DMS79 (cell line): ENCODE measurements around the gene CCR5.

Experiments used
- DNase-seq: peaks from one replicate; lab custom pipeline; 2025; lab: John Stamatoyannopoulos, UW

CCR5 gene

DNA sequence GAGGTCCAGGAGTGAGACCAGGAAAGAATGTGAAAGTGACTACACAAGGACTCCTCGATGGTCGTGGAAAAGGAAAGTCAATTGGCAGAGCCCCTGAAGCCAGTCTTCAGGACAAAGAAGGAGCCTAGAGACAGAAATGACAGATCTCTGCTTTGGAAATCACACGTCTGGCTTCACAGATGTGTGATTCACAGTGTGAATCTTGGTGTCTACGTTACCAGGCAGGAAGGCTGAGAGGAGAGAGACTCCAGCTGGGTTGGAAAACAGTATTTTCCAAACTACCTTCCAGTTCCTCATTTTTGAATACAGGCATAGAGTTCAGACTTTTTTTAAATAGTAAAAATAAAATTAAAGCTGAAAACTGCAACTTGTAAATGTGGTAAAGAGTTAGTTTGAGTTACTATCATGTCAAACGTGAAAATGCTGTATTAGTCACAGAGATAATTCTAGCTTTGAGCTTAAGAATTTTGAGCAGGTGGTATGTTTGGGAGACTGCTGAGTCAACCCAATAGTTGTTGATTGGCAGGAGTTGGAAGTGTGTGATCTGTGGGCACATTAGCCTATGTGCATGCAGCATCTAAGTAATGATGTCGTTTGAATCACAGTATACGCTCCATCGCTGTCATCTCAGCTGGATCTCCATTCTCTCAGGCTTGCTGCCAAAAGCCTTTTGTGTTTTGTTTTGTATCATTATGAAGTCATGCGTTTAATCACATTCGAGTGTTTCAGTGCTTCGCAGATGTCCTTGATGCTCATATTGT lies 10.8 kb upstream of the CCR5 start:
- no peak for DNase-seq

DNA sequence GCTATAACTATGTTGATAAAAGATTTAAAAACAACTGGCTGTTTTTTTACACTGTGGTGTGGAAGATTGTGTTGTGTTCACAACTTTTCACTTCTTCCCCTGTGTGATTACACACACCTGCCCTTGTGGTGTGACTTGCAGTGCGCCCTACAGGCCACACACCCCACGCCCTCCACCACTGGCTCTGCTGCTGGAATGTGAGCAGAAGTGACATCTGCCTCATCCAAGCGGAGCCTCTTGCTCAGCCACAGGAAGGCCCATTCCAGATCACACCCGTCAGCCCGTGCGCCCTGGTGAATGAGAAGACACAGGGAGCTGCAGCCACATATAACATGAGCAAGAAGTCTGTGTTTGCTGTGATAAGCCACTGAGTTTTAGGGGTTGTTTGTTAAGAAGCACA lies 9.8 kb upstream of the CCR5 start:
- DNase-seq: no peak

DNA sequence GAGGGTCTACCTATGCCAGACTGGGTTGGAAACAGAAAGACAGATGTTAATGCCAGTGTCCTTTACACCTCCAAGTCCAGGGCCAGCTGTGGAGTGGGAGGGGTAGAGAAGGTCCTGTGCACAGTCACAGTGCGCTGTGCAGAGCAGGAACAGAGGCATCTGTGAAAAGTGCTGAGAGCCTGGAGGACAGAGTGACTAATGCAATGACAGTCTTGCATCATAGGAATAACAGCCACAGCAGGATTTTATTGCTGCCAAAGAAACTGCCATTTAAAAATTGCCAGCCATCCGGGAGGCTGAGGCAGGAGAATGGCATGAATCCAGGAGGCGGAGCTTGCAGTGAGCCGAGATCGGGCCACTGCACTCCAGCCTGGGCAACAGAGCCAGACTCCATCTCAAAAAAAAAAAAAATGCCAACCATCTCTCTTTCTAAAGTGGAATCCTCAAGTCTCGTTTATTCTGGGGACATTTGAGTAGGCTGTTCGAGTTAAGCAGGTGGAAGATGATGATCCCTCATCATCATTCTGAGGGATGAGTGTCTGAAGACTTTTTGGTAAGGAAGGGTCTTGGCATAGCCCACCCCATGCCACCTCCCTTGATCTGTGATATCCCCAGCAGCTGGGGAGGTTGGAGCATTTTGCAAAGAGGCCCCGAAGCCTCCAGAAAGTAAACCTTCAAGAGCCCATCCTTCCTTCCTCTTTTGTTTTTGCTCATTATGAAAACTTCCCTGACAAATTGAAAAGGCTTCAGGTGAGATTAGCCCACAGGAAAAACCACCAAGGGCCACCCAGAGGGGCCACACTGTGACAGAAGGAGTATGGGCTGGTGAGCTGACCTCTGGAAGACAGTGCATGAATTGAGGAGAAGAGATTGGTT lies 9.1 kb upstream of the CCR5 start:
- no peak for DNase-seq

DNA sequence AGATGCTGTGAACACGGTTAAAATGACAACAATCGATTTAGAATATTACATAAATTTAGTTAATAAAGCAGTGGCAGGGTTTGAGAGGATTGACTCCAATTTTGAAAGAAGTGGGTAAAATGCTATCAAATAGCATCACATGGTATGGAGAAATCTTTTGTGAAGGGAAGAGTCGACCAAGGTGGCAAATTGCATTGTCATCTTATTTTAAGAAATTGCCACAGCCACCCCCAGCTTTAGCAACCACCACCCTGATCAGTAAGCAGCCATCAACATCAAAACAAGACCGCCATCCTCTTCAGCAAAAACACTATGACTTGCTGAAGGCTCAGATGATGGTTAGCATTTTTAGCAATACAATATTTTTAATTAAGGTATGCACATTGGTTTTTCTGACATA lies 5.7 kb upstream of the CCR5 start:
- no peak for DNase-seq

DNA sequence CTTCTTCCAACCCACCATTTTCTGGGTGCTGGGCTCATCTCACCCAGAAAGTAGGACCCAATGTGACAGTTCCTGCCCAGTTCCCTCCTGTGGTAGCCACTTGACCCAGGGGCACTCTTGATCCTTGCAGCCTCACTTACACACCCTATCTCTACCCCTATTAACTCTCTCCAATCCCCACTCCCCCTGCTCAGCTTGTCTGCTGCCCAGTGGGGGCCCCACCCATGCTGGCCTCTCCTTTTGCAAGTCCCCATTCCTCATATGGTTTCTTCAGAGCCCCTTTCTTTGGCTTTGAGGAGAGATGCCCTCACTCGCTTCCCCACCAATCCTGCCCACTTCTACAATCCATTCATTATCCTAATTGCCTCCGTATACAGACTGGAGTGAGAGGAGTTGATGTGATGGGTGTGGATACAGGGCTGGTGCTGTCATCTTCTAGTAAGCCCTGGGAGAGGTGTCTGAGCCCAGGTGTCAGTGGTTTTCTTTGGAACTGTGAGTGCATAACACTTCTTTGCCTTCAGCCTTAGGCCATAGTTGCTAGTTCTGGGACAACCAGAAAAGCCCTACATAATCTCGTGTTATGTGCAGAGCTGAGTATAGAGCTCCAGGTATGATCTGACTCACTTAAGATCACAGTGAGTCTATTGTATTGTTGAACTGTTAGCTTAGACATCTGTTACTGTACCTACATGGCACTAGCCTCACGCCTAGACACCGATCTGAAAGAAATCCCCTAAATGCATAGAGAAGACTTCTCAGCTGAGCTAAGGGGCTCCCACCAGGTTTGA lies 4.8 kb upstream of the CCR5 start:
- DNase-seq: no peak

DNA sequence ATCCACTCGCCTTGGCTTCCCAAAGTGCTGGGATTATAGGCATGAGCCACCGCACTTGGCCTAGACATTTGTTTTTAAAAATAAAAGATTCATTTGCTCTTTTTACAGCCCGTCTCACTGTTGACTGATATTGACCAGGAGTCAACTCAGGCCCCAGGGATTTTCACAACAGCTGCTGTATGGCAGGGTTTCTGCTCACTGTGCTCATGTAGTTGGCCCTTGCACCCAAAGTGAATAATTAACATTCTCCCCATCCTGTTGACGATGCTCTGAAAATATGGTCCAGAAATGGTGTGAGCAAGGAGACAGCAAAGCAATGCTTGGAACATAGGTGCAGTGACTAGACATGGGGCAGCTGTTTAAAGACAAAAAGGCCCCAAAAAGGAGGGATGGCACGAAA lies 2.9 kb upstream of the CCR5 start:
- DNase-seq: no peak

DNA sequence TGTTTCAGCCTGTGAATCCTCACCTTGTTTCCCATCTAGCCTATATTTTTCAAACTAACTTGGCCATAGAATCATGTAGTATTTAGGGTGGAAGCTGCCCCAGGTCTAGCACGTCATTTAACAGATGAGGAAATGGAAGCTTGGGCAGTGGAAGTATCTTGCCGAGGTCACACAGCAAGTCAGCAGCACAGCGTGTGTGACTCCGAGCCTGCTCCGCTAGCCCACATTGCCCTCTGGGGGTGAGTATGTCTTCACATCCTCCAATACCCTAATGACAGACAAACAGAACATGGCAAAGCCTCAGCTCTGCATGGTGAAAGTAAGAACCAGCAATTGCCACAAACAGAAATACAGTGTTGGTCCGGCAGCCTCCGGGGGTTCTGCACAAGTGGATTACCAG lies 2.2 kb upstream of the CCR5 start:
- DNase-seq: no peak

DNA sequence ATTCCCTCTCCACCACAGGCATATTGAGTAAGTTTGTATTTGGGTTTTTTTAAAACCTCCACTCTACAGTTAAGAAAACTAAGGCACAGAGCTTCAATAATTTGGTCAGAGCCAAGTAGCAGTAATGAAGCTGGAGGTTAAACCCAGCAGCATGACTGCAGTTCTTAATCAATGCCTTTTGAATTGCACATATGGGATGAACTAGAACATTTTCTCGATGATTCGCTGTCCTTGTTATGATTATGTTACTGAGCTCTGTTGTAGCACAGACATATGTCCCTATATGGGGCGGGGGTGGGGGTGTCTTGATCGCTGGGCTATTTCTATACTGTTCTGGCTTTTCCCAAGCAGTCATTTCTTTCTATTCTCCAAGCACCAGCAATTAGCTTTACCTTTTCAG lies 1.6 kb upstream of the CCR5 start:
- no peak for DNase-seq

DNA sequence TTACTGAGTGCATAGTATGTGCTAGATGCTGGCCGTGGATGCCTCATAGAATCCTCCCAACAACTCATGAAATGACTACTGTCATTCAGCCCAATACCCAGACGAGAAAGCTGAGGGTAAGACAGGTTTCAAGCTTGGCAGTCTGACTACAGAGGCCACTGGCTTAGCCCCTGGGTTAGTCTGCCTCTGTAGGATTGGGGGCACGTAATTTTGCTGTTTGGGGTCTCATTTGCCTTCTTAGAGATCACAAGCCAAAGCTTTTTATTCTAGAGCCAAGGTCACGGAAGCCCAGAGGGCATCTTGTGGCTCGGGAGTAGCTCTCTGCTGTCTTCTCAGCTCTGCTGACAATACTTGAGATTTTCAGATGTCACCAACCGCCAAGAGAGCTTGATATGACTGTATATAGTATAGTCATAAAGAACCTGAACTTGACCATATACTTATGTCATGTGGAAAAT lies 1.0 kb upstream of the CCR5 start:
- DNase-seq: no peak

DNA sequence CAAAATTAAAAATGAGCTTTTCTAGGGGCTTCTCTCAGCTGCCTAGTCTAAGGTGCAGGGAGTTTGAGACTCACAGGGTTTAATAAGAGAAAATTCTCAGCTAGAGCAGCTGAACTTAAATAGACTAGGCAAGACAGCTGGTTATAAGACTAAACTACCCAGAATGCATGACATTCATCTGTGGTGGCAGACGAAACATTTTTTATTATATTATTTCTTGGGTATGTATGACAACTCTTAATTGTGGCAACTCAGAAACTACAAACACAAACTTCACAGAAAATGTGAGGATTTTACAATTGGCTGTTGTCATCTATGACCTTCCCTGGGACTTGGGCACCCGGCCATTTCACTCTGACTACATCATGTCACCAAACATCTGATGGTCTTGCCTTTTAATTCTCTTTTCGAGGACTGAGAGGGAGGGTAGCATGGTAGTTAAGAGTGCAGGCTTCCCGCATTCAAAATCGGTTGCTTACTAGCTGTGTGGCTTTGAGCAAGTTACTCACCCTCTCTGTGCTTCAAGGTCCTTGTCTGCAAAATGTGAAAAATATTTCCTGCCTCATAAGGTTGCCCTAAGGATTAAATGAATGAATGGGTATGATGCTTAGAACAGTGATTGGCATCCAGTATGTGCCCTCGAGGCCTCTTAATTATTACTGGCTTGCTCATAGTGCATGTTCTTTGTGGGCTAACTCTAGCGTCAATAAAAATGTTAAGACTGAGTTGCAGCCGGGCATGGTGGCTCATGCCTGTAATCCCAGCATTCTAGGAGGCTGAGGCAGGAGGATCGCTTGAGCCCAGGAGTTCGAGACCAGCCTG lies 984 bp downstream of the CCR5 start:
- no peak for DNase-seq

DNA sequence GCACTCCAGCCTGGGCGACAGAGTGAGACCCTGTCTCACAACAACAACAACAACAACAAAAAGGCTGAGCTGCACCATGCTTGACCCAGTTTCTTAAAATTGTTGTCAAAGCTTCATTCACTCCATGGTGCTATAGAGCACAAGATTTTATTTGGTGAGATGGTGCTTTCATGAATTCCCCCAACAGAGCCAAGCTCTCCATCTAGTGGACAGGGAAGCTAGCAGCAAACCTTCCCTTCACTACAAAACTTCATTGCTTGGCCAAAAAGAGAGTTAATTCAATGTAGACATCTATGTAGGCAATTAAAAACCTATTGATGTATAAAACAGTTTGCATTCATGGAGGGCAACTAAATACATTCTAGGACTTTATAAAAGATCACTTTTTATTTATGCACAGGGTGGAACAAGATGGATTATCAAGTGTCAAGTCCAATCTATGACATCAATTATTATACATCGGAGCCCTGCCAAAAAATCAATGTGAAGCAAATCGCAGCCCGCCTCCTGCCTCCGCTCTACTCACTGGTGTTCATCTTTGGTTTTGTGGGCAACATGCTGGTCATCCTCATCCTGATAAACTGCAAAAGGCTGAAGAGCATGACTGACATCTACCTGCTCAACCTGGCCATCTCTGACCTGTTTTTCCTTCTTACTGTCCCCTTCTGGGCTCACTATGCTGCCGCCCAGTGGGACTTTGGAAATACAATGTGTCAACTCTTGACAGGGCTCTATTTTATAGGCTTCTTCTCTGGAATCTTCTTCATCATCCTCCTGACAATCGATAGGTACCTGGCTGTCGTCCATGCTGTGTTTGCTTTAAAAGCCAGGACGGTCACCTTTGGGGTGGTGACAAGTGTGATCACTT lies 2.0 kb downstream of the CCR5 start:
- DNase-seq: no peak

DNA sequence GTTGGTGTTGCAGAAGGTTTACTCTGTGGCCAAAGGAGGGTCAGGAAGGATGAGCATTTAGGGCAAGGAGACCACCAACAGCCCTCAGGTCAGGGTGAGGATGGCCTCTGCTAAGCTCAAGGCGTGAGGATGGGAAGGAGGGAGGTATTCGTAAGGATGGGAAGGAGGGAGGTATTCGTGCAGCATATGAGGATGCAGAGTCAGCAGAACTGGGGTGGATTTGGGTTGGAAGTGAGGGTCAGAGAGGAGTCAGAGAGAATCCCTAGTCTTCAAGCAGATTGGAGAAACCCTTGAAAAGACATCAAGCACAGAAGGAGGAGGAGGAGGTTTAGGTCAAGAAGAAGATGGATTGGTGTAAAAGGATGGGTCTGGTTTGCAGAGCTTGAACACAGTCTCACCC lies 4.0 kb downstream of the CCR5 start:
- DNase-seq: no peak

DNA sequence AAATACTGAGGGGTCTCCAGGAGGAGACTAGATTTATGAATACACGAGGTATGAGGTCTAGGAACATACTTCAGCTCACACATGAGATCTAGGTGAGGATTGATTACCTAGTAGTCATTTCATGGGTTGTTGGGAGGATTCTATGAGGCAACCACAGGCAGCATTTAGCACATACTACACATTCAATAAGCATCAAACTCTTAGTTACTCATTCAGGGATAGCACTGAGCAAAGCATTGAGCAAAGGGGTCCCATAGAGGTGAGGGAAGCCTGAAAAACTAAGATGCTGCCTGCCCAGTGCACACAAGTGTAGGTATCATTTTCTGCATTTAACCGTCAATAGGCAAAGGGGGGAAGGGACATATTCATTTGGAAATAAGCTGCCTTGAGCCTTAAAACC lies 4.5 kb downstream of the CCR5 start:
- no peak for DNase-seq

DNA sequence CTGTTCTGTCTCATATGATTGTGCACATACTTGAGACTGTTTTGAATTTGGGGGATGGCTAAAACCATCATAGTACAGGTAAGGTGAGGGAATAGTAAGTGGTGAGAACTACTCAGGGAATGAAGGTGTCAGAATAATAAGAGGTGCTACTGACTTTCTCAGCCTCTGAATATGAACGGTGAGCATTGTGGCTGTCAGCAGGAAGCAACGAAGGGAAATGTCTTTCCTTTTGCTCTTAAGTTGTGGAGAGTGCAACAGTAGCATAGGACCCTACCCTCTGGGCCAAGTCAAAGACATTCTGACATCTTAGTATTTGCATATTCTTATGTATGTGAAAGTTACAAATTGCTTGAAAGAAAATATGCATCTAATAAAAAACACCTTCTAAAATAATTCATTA lies 5.1 kb downstream of the CCR5 start:
- no peak for DNase-seq

DNA sequence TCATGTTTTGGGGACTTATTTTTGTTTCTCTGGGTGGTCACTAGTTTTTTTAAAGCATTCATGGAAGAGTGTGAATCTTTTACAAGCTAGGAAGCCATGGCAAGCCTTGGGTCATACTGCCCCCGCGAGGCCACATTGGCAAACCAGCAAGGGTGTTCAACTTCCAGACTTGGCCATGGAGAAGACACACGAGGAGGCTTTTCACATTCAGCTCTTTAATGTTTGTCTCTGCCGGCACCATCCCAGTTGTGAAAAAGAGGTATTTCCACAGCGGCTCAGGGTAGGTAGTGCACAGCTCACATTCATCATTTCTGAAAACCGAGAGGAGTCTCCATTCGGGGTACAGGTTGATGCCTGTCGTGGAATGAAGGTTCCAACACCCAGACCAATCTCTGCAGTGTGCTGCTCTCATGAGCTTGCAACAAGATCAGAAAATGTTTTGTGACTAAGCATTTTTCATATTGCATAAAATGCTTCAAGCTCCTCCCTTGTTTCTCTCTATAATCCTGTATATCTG lies 7.7 kb downstream of the CCR5 start:
- DNase-seq: no peak

DNA sequence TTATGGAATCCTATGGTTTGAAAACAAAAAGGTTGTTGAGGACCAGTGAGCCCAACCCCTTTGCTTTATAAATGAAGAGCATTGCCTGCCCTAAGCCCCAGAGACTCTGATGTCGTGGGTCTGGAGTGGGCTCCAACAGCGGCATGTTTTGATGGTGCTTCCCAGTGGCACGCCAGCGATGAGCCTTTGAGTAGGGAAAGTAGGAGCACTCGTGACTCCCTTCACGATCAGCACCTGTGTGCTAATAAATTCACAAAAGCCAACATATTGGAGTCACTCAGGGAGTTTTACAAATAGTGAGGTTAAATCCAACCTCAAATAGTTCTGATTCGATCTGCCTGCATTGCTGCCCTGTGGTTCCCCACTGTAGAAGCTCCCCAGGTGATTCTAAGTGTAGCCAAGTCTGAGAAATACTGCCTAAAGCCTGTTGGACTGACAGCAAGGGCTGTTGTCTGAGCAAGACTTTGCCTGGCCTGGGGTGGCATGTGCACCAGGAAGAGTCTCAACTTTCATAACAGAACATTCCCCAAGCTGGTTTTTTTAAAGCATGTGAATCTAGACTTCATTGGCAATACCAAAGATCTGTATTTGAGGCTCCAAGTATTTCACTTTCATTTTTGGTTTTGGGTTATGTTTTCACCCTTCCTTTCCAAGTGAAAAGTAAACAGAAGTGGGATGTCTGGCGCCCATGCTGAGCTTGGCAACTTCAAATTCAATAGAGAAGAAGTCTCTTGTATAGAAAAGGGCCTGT lies 9.9 kb downstream of the CCR5 start:
- no peak for DNase-seq

DNA sequence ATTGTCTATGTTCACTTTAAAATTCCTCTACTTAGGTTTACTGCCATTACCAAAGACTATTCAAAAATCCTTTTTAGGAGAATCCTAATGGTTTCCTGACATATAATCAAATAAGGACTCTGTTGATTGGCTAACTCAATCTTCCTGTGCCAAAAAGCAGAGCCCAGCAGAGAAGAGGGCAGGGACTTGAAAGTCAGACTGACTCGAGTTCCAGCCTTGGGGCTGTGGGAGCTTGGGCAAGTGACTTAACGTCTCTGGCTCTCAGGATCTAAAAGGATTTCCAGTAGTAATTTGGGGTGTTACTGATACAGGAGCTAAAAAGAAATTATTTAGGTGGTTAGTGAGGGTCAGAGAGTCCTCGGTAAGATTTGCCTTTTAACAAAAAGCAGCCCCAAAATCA lies 10.9 kb downstream of the CCR5 start:
- DNase-seq: no peak

DNA sequence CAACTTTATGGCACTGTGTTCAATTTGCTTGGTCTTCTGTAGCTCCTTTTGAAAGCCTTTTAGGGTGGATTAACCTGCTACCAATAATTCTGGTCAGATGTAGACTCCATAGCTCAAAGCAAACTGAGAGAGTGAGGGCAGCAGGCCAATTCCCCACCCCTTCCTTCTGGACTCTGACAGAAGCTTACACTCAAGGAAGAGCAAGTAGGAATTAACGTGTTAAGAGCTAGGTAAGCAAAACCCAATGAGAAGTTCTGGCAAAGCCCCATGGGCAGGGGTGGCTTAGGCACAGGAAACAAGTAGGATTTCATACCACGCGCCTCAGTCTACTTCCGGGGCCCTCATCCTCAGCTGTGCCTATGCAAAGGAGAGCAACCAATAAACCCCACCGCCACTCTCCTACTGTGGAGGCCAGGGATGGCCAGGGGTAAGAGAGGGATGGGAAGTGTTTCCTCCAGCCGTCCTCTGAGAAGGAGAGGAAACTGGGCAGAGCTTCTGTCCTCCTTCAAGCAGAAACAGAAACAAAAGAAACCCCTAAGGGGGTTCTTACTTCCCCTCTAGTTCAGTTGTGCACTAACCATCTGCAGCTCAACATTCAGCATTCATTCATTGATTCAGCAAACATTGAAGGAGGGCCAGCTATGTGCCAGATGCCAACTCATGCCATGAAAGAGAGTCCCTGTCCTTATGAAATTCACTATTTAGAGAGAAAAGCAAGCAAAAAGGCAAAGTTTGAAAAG lies 12.6 kb downstream of the CCR5 start:
- no peak for DNase-seq

DNA sequence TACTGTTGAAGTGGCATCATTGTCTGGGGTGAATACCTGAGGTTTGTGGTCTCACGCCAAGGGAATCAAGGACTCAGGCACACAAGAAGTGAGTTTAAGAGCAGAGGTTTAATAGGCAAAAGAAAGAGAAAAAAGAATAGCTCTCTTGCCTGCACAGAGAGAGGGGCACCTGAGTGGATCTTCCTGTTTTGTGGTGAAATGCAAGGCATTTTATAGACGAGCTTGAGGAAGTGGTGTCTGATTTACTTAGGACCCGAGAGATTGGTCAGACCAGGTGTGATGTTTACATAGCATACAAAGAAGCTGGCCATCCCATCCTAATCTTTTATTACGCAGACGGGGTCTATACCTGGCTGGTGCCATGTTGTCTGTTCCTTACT lies 13.2 kb downstream of the CCR5 start:
- DNase-seq: no peak
